Neuronal stem cell (in vitro differentiated cells): Measurements from ENCODE around the gene TRIM62.

Experiments
- DNase-seq: peaks from one replicate; pipeline ENCODE4 v3.0.0-alpha.2; 2013; ENCODE audit warnings: low spot score
- H2AFZ ChIP-seq: one replicate; pipeline ENCODE4 v1.6.1; 2013; ENCODE audit warnings: mild to moderate bottlenecking, low read length, inconsistent platforms
- H2AK5ac ChIP-seq: 2 replicates; pipeline ENCODE4 v1.6.1; 2013; ENCODE audit warnings: low read depth, mild to moderate bottlenecking, inconsistent platforms, low read length, moderate library complexity, mixed read lengths
- H2BK120ac ChIP-seq: 2 replicates; pipeline ENCODE4 v1.6.1; 2013; ENCODE audit warnings: low read depth, mild to moderate bottlenecking, inconsistent platforms, low read length, moderate library complexity, mixed read lengths
- H2BK12ac ChIP-seq: one replicate; pipeline ENCODE4 v1.6.1; 2013; ENCODE audit warnings: low read length, inconsistent platforms
- H2BK15ac ChIP-seq: 2 replicates; pipeline ENCODE4 v1.6.1; 2013; ENCODE audit warnings: mild to moderate bottlenecking, low read length, inconsistent platforms, mixed read lengths
- H2BK5ac ChIP-seq: one replicate; pipeline ENCODE4 v1.6.1; 2013; ENCODE audit warnings: inconsistent platforms, mild to moderate bottlenecking, low read length, moderate library complexity
- H3K14ac ChIP-seq: one replicate; pipeline ENCODE4 v1.6.1; 2013; ENCODE audit warnings: low read length, inconsistent platforms
- H3K18ac ChIP-seq: 2 replicates; pipeline ENCODE4 v1.6.1; 2013; ENCODE audit warnings: low read length, inconsistent platforms
- H3K23ac ChIP-seq: 2 replicates; pipeline ENCODE4 v1.6.1; 2013; ENCODE audit warnings: low read depth, mild to moderate bottlenecking, mixed read lengths, low read length, inconsistent platforms; ENCODE audit not compliant: poor library complexity
- H3K27ac ChIP-seq: replicated peaks from 3 replicates; pipeline ENCODE4 v1.5.1; 2013; ENCODE audit warnings: low read length, inconsistent platforms
- H3K27me3 ChIP-seq, 3 experiments: 2 replicates each; pipeline ENCODE4 v1.6.1; 2013; ENCODE audit warnings: low read length in 3 of 3, mild to moderate bottlenecking in 2 of 3, inconsistent platforms in 1 of 3, low read depth in 1 of 3, mixed read lengths in 1 of 3, moderate library complexity in 1 of 3; ENCODE audit not compliant: control insufficient read depth in 3 of 3, insufficient read depth in 3 of 3
- H3K36me3 ChIP-seq, 2 donors: replicated peaks in 1 of 2; 2 replicates each; pipeline ENCODE4 v1.6.1; 2013; ENCODE audit warnings: low read length in 2 of 2; ENCODE audit not compliant: control insufficient read depth in 2 of 2, insufficient read depth in 2 of 2
- H3K4ac ChIP-seq: 2 replicates; pipeline ENCODE4 v1.6.1; 2013; ENCODE audit warnings: inconsistent platforms, mild to moderate bottlenecking, low read length, moderate library complexity
- H3K4me1 ChIP-seq, 2 donors: 1 replicate in 1 of 2; 2 replicates in 1 of 2; pipeline ENCODE4 v1.6.1; 2013; ENCODE audit warnings: low read length in 2 of 2, low read depth in 1 of 2; ENCODE audit not compliant: control insufficient read depth in 2 of 2, insufficient read depth in 1 of 2
- H3K4me2 ChIP-seq: one replicate; pipeline ENCODE4 v1.6.1; 2013; ENCODE audit warnings: mild to moderate bottlenecking, low read length, inconsistent platforms; ENCODE audit not compliant: insufficient read depth, poor library complexity, severe bottlenecking
- H3K4me3 ChIP-seq, 2 donors: 2 replicates each; pipeline ENCODE4 v1.5.1; 2013; ENCODE audit warnings: low read length in 2 of 2, mild to moderate bottlenecking in 2 of 2, inconsistent platforms in 1 of 2, moderate library complexity in 1 of 2
- H3K79me1 ChIP-seq: one replicate; pipeline ENCODE4 v1.6.1; 2013; ENCODE audit warnings: low read depth, mild to moderate bottlenecking, inconsistent platforms, low read length, moderate library complexity
- H3K9ac ChIP-seq: one replicate; pipeline ENCODE4 v1.6.1; 2013; ENCODE audit warnings: mild to moderate bottlenecking, low read depth, low read length, inconsistent platforms; ENCODE audit not compliant: poor library complexity
- H3K9me3 ChIP-seq, 2 donors: replicated peaks in 1 of 2; 2 replicates each; pipeline versions ENCODE3 to v1.6.1; 2013; ENCODE audit warnings: low read length in 2 of 2, mild to moderate bottlenecking in 2 of 2, inconsistent platforms in 1 of 2, low read depth in 1 of 2, mixed read lengths in 1 of 2, moderate library complexity in 1 of 2; ENCODE audit not compliant: control insufficient read depth in 2 of 2, insufficient read depth in 1 of 2
- H4K8ac ChIP-seq: one replicate; pipeline ENCODE4 v1.6.1; 2013; ENCODE audit warnings: low read depth, mild to moderate bottlenecking, inconsistent platforms, low read length, moderate library complexity
- H4K91ac ChIP-seq: one replicate; pipeline ENCODE4 v1.6.1; 2013; ENCODE audit warnings: low read length, low read depth, mild to moderate bottlenecking, inconsistent platforms; ENCODE audit not compliant: poor library complexity
- WGBS, 2 donors: extraction: QIAGEN DNeasy Blood & Tissue Kit; methylation state at CpG; one replicate each; pipeline ENCODE4 v1.1.7; 2013; ENCODE audit warnings: missing lambda C conversion rate in 2 of 2, mixed read lengths in 1 of 2; ENCODE audit not compliant: insufficient read length in 2 of 2, insufficient replicate concordance in 1 of 2; ENCODE audit errors: extremely low coverage in 2 of 2; 5-methylcytosine and 5-hydroxymethylcytosine counted together

Gene TRIM62

GRCh38 chr1:33131191-33131590, 50.7 kb downstream of the TRIM62 start:
- Histone ChIP-seq H3K23ac (no peak overlapping the region), H2AFZ (no peak overlapping the region), H3K27ac (no peak overlapping the region), H2BK12ac (no peak overlapping the region), H4K91ac (no peak overlapping the region), H2BK5ac (no peak overlapping the region), H3K4me1 (peaks cover 0 to 3% of the 10 kb centered on the region in 2 donors), H4K8ac (no peak overlapping the region), H3K9me3 (no peaks in the 10 kb centered on the region), H3K4me2 (no peak overlapping the region), H3K9ac (no peak overlapping the region), H3K36me3 (no peaks in the 10 kb centered on the region), H2BK120ac (no peak overlapping the region), H2AK5ac (no peak overlapping the region), H3K18ac (no peak overlapping the region), H3K27me3 (peaks cover 0 to 2% (median 0%) of the 10 kb centered on the region in 3 experiments), H3K4me3 (no peak overlapping the region), H3K14ac (no peak overlapping the region), H2BK15ac (no peak overlapping the region), H3K4ac (no peak overlapping the region), H3K79me1 (no peaks in the 10 kb centered on the region)
- no CpG with 5 or more reads among the region's 2 CpGs for WGBS, 2 donors
- DNase-seq, result no peak

GRCh38 chr1:33130297-33130696, 51.5 kb downstream of the TRIM62 start:
- Histone ChIP-seq H3K14ac (no peak overlapping the region), H3K9ac (no peak overlapping the region), H4K91ac (no peak overlapping the region), H2AFZ (no peak overlapping the region), H3K4ac (no peak overlapping the region), H3K4me1 (peaks cover 0 to 3% of the 10 kb centered on the region in 2 donors), H3K79me1 (no peaks in the 10 kb centered on the region), H3K23ac (no peak overlapping the region), H3K27ac (no peak overlapping the region), H3K4me2 (no peak overlapping the region), H3K4me3 (no peak overlapping the region), H2BK5ac (no peak overlapping the region), H2BK15ac (no peak overlapping the region), H2BK12ac (no peak overlapping the region), H3K27me3 (peaks cover 0 to 2% (median 0%) of the 10 kb centered on the region in 3 experiments), H2AK5ac (no peak overlapping the region), H3K36me3 (no peaks in the 10 kb centered on the region), H4K8ac (no peak overlapping the region), H2BK120ac (no peak overlapping the region), H3K18ac (no peak overlapping the region), H3K9me3 (no peaks in the 10 kb centered on the region)
- no peak for DNase-seq
- no CpG with 5 or more reads among the region's 4 CpGs for WGBS, 2 donors

GRCh38 chr1:33128781-33129180, 53.1 kb downstream of the TRIM62 start:
- DNase-seq, result no peak
- Histone ChIP-seq H3K27me3 (peaks cover 0 to 2% (median 0%) of the 10 kb centered on the region in 3 experiments), H3K4me2 (no peak overlapping the region), H2BK12ac (no peak overlapping the region), H3K27ac (no peak overlapping the region), H3K14ac (no peak overlapping the region), H3K9ac (no peak overlapping the region), H3K18ac (no peak overlapping the region), H3K4ac (no peak overlapping the region), H3K4me1 (peaks cover 0 to 3% of the 10 kb centered on the region in 2 donors), H3K79me1 (no peaks in the 10 kb centered on the region), H2BK120ac (no peak overlapping the region), H3K9me3 (no peaks in the 10 kb centered on the region), H3K36me3 (no peaks in the 10 kb centered on the region), H2AFZ (no peak overlapping the region), H2AK5ac (no peak overlapping the region), H4K91ac (no peak overlapping the region), H2BK5ac (no peak overlapping the region), H3K4me3 (no peak overlapping the region), H4K8ac (no peak overlapping the region), H3K23ac (no peak overlapping the region), H2BK15ac (no peak overlapping the region)
- no CpG with 5 or more reads among the region's 4 CpGs for WGBS, 2 donors

- Histone ChIP-seq H2BK12ac (no peak overlapping the region), H3K27ac (peak overlapping the region; percentile 3), H3K23ac (no peak overlapping the region), H3K4me2 (peak overlapping the region; percentile 83), H3K4me1 (peaks cover 0 to 3% of the 10 kb centered on the region in 2 donors), H2BK120ac (no peak overlapping the region), H3K9me3 (no peaks in the 10 kb centered on the region), H2AK5ac (no peak overlapping the region), H2BK15ac (no peak overlapping the region), H3K79me1 (no peaks in the 10 kb centered on the region), H3K4me3 (peak overlapping the region; percentile 66 to 82), H3K18ac (peak overlapping the region; percentile 73), H4K8ac (no peak overlapping the region), H3K27me3 (peaks cover 0 to 4% (median 0%) of the 10 kb centered on the region in 3 experiments), H2AFZ (peak overlapping the region; percentile 75), H3K36me3 (no peaks in the 10 kb centered on the region), H3K9ac (no peak overlapping the region), H3K4ac (no peak overlapping the region), H2BK5ac (no peak overlapping the region), H3K14ac (no peak overlapping the region), H4K91ac (no peak overlapping the region)
- peak; percentile 94 for DNase-seq
- no CpG with 5 or more reads among the region's 44 CpGs for WGBS, 2 donors
These were observed 54.6 kb downstream of the TRIM62 start for GRCh38 chr1:33127001-33127823.
